ENCODE results near the gene TYR. TPM values are rescaled to one million over a fixed set of nuclear protein-coding genes. Genes with fewer than 3 reads are reported as not detected.

TYR gene
- total RNA-seq, 1 donor from 2014 or later, result not detected

Other genes starting within 250 kb of the TYR start
- 0.06 TPM for gene GRM5, start 111.9 kb upstream of the TYR start, total RNA-seq